Karpas-422 (cell line): ENCODE results near the gene TXN2. TPM values are rescaled to one million over a fixed set of nuclear protein-coding genes. Genes with fewer than 3 reads are reported as not detected.

Experiments used
- DNase-seq: peaks from one replicate; pipeline ENCODE4 v3.0.0-alpha.2; 2015
- H2AFZ ChIP-seq: fragments of 200-600 bp; sonication (generic); 2 replicates; pipeline ENCODE4 v1.6.1; 2014; ENCODE audit warnings: antibody characterized with exemption, low read length, mixed read lengths
- H3K27ac ChIP-seq: fragments of 200-600 bp; sonication (generic); 2 replicates; pipeline ENCODE4 v1.5.1; 2014; ENCODE audit warnings: mild to moderate bottlenecking, low read length, moderate library complexity
- H3K27me3 ChIP-seq: fragments of 200-600 bp; sonication (generic); 2 replicates; pipeline ENCODE4 v1.6.1; 2014; ENCODE audit warnings: low read length, mixed read lengths
- H3K36me3 ChIP-seq: fragments of 200-600 bp; sonication (generic); 2 replicates; pipeline ENCODE4 v1.6.1; 2014; ENCODE audit warnings: low read length, mixed read lengths; ENCODE audit not compliant: insufficient read depth
- H3K4me1 ChIP-seq: fragments of 200-600 bp; sonication (generic); 2 replicates; pipeline ENCODE4 v1.6.1; 2014; ENCODE audit warnings: mild to moderate bottlenecking, low read length, mixed read lengths
- H3K4me2 ChIP-seq: fragments of 200-600 bp; sonication (generic); 2 replicates; pipeline ENCODE4 v1.6.1; 2014; ENCODE audit warnings: low read length, low read depth, mild to moderate bottlenecking; ENCODE audit not compliant: poor library complexity, severe bottlenecking
- H3K4me3 ChIP-seq: fragments of 200-600 bp; sonication (generic); 2 replicates; pipeline ENCODE4 v1.5.1; 2014; ENCODE audit warnings: mild to moderate bottlenecking, antibody characterized with exemption, low read length, mixed read lengths
- H3K79me2 ChIP-seq: fragments of 200-600 bp; sonication (generic); 2 replicates; pipeline ENCODE4 v1.6.1; 2014; ENCODE audit warnings: mild to moderate bottlenecking, low read length, mixed read lengths
- H3K9ac ChIP-seq: fragments of 200-600 bp; sonication (generic); 2 replicates; pipeline ENCODE4 v1.6.0; 2014; ENCODE audit warnings: low read length
- H3K9me2 ChIP-seq: fragments of 200-600 bp; sonication (generic), shearing (Covaris generic); replicated peaks from 2 replicates; pipeline ENCODE4 v1.6.0; 2014; ENCODE audit warnings: mild to moderate bottlenecking, low read length, moderate library complexity; ENCODE audit not compliant: insufficient read depth
- H3K9me3 ChIP-seq: fragments of 300-700, 200-600 bp; sonication (generic); 2 replicates; pipeline ENCODE4 v1.6.1; 2014; ENCODE audit warnings: low read length, mixed read lengths
- H4K20me1 ChIP-seq: fragments of 200-600 bp; sonication (generic); 2 replicates; pipeline ENCODE4 v1.6.1; 2014; ENCODE audit warnings: mild to moderate bottlenecking, antibody characterized with exemption, low read length, low read depth; ENCODE audit not compliant: insufficient read depth
- total RNA-seq: library from RNA; depleted of rRNA; stranded (reverse); fragments of >200 nt; shearing (Covaris generic); gene quantifications from 2 replicates; pipeline ENCODE4 v1.2.3, GENCODE V29; 2014; ENCODE audit warnings: low replicate concordance

Gene TXN2
- total RNA-seq, 1 experiment from 2014 or later = 26.7 TPM

GRCh38 chr22:36447632-36448031 lies 33.8 kb downstream of the TXN2 start:
- Histone ChIP-seq H3K9me2 (no peaks in the 10 kb centered on the region), H4K20me1 (no peaks in the 10 kb centered on the region), H3K4me3 (no peak overlapping the region), H3K79me2 (no peaks in the 10 kb centered on the region), H3K27me3 (no peaks in the 10 kb centered on the region), H3K27ac (no peak overlapping the region), H2AFZ (no peak overlapping the region), H3K4me1 (peaks cover 20% of the 10 kb centered on the region), H3K4me2 (no peak overlapping the region), H3K9ac (no peak overlapping the region), H3K9me3 (no peaks in the 10 kb centered on the region), H3K36me3 (no peaks in the 10 kb centered on the region)
- DNase-seq = no peak

GRCh38 chr22:36445158-36445668 lies 36.2 kb downstream of the TXN2 start:
- Histone ChIP-seq H4K20me1 (no peaks in the 10 kb centered on the region), H3K9me2 (no peaks in the 10 kb centered on the region), H3K4me2 (no peak overlapping the region), H3K79me2 (no peaks in the 10 kb centered on the region), H3K36me3 (no peaks in the 10 kb centered on the region), H3K9me3 (no peaks in the 10 kb centered on the region), H3K27me3 (no peaks in the 10 kb centered on the region), H3K4me3 (no peak overlapping the region), H3K9ac (no peak overlapping the region), H2AFZ (no peak overlapping the region), H3K27ac (no peak overlapping the region), H3K4me1 (peaks cover 6% of the 10 kb centered on the region)
- DNase-seq = no peak

DNA sequence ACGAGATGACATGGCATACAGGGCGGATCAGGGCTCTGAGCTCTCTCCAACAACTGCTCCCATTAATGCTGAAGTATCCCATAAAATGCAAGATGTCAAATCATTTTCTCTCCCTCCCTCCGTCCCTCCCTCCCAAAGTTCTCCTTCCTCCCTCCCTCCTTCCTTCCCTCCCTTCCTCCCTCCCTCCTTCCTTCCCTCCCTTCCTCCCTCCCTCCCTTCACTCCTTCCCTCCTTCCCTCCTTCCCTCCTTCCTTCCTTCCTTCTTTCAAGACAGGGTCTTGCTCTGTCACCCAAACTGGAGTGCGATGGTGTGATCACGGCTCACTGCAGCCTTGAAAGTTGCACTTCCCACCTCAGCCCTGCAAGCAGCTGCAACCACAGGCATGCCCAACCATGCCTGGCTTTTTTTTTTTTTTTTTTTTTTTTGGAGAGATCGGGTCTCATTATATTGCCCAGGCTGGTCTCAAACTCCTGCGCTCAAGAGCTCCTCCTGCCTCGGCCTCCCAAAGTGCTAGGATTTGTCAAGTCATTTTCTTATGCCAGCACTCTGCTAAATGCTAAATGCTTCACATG lies 38.2 kb downstream of the TXN2 start:
- no peaks in the 10 kb centered on the region for H3K36me3 ChIP-seq
- no peaks in the 10 kb centered on the region for H4K20me1 ChIP-seq
- H3K4me2 ChIP-seq = no peak overlapping the region
- H3K27me3 ChIP-seq = no peaks in the 10 kb centered on the region
- H3K79me2 ChIP-seq = no peaks in the 10 kb centered on the region
- no peak overlapping the region for H3K27ac ChIP-seq
- peaks cover 3% of the 10 kb centered on the region; the same call in 1 of the 2 replicates for H3K4me1 ChIP-seq
- H3K9ac ChIP-seq = no peak overlapping the region
- no peak overlapping the region for H2AFZ ChIP-seq
- no peaks in the 10 kb centered on the region for H3K9me2 ChIP-seq
- no peaks in the 10 kb centered on the region for H3K9me3 ChIP-seq
- no peak for DNase-seq
- H3K4me3 ChIP-seq = no peak overlapping the region

- Histone ChIP-seq H3K9ac (no peak overlapping the region), H3K9me3 (no peaks in the 10 kb centered on the region), H3K4me3 (no peak overlapping the region), H3K27me3 (no peaks in the 10 kb centered on the region), H3K4me1 (peaks cover 3% of the 10 kb centered on the region; the same call in 1 of the 2 replicates), H3K4me2 (no peak overlapping the region), H3K27ac (no peak overlapping the region), H3K36me3 (no peaks in the 10 kb centered on the region), H3K79me2 (no peaks in the 10 kb centered on the region), H4K20me1 (no peaks in the 10 kb centered on the region), H2AFZ (no peak overlapping the region), H3K9me2 (no peaks in the 10 kb centered on the region)
- DNase-seq = no peak
These were observed 38.8 kb downstream of the TXN2 start for GRCh38 chr22:36442506-36443197.

DNA sequence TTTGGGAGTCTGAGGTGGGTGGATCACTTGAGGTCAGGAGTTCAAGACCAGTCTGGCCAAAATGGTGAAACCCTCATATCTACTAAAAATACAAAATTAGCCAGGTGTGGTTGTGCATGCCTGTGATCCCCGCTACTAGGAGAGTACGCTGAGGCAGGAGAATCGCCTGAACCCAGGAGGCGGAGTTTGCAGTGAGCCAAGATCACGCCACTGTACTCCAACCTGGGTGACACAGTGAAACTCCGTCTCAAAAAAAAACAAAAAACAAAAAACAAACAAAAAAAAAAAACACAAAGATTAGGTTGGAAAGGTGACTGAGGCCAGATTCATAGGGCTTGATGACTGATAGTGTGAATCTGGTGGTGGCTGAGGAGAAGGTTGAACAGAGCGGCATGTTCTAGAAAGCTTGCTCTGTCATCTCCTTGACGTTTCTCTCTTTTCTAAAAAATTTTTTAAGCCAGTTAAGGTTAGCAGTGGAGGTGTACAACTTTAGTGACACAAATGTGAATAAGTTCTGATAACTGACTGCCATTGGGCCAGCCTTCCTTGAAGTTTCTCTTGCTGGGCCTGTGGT lies 40.9 kb downstream of the TXN2 start:
- Histone ChIP-seq H3K9ac (no peak overlapping the region), H3K79me2 (no peaks in the 10 kb centered on the region), H3K4me3 (no peak overlapping the region), H3K36me3 (no peaks in the 10 kb centered on the region), H3K4me2 (no peak overlapping the region), H3K9me3 (no peaks in the 10 kb centered on the region), H4K20me1 (no peaks in the 10 kb centered on the region), H3K9me2 (no peaks in the 10 kb centered on the region), H3K27me3 (no peaks in the 10 kb centered on the region), H3K4me1 (peaks cover 7% of the 10 kb centered on the region; the same call in 1 of the 2 replicates), H3K27ac (no peak overlapping the region), H2AFZ (no peak overlapping the region)
- no peak for DNase-seq

GRCh38 chr22:36439481-36440271 lies 41.8 kb downstream of the TXN2 start:
- no peak overlapping the region for H2AFZ ChIP-seq
- H3K27ac ChIP-seq = no peak overlapping the region
- no peaks in the 10 kb centered on the region for H3K36me3 ChIP-seq
- no peaks in the 10 kb centered on the region for H3K9me3 ChIP-seq
- DNase-seq = no peak
- H3K4me1 ChIP-seq = peaks cover 9% of the 10 kb centered on the region; the same call in 1 of the 2 replicates
- H4K20me1 ChIP-seq = no peaks in the 10 kb centered on the region
- no peaks in the 10 kb centered on the region for H3K27me3 ChIP-seq
- H3K4me2 ChIP-seq = no peak overlapping the region
- H3K9ac ChIP-seq = no peak overlapping the region
- H3K9me2 ChIP-seq = no peaks in the 10 kb centered on the region
- no peaks in the 10 kb centered on the region for H3K79me2 ChIP-seq
- H3K4me3 ChIP-seq = no peak overlapping the region

GRCh38 chr22:36435516-36436415 lies 45.7 kb downstream of the TXN2 start:
- H3K9me3 ChIP-seq = no peaks in the 10 kb centered on the region
- H3K9ac ChIP-seq = no peak overlapping the region
- no peaks in the 10 kb centered on the region for H3K9me2 ChIP-seq
- no peak overlapping the region for H3K4me3 ChIP-seq
- H3K27ac ChIP-seq = no peak overlapping the region
- no peaks in the 10 kb centered on the region for H4K20me1 ChIP-seq
- H3K27me3 ChIP-seq = no peaks in the 10 kb centered on the region
- no peaks in the 10 kb centered on the region for H3K79me2 ChIP-seq
- H3K36me3 ChIP-seq = no peaks in the 10 kb centered on the region
- 0 out of 2 replicates have a peak, but pooled peaks cover 6% of the 10 kb centered on the region for H3K4me1 ChIP-seq
- no peak overlapping the region for H2AFZ ChIP-seq
- DNase-seq = no peak
- H3K4me2 ChIP-seq = no peak overlapping the region
